ENCODE data around the gene PAPOLG. TPM values are rescaled to one million over a fixed set of nuclear protein-coding genes. Genes with fewer than 3 reads are reported as not detected.

The PAPOLG gene
- total RNA-seq, 2 experiments from 2014 or later: 13.2 to 13.8 TPM

- no peak for TF ChIP-seq CTCF (IDR thresholded peaks at IDR 0.05)
- peaks cover 11% of the 10 kb centered on the region for H3K4me1 Mint-ChIP-seq (ENCODE audit: low read depth)
- ChIA-PET CTCF (interaction anchor here (0.6 kb wide), 1 partner anchor 372 kb away, joined by 3 read pairs; no protein-coding TSS in a partner anchor), POLR2A (no interaction called here)
- DNase-seq (no peak), ATAC-seq (peak; percentile 13)
- intact Hi-C loops (cut with micrococcal nuclease): no loop called here
- no peaks in the 10 kb centered on the region for H3K9me3 Mint-ChIP-seq
- no peaks in the 10 kb centered on the region for H3K27me3 Mint-ChIP-seq
- H3K27ac Mint-ChIP-seq: no peak overlapping the region
- H3K36me3 Mint-ChIP-seq (ENCODE audit: low read depth): no peaks in the 10 kb centered on the region
- H3K4me3 Mint-ChIP-seq: no peak overlapping the region
Observed at GRCh38 chr2:60745330-60745729, 10.7 kb upstream of the PAPOLG start.

DNA sequence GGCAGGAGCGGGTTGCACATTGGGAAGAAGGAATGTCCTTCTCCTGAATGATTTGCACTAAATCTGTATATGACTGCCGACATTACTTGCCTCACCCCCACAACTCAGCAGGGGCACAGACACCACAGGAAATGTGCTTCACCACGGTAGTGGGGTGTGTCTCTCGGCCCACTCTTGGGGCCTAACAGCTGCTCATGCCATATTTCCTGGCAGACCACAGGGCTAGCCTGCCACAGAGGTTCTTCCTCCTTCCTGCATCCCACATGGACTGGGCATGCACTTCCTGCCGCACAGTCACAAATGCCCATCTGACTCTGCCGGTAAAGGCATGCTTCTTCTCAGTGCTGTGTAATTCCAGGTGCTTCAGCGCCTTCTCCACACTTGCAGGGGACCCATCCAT, 10.3 kb upstream of the PAPOLG start:
- ATAC-seq (peak; percentile 66), DNase-seq (peak; percentile 31)
- Mint-ChIP-seq H3K27ac (peak overlapping the region; percentile 25), H3K4me3 (no peak overlapping the region), H3K4me1 (ENCODE audit: low read depth) (peaks cover 11% of the 10 kb centered on the region), H3K9me3 (no peaks in the 10 kb centered on the region), H3K36me3 (ENCODE audit: low read depth) (no peaks in the 10 kb centered on the region), H3K27me3 (no peaks in the 10 kb centered on the region)
- CTCF ChIA-PET: interaction anchor here (0.6 kb wide), 1 partner anchor 371 kb away, joined by 3 read pairs; no protein-coding TSS in a partner anchor
- POLR2A ChIA-PET: no interaction called here
- TF ChIP-seq CTCF (IDR thresholded peaks at IDR 0.05): no peak
- intact Hi-C loops (cut with micrococcal nuclease): no loop called here

DNA sequence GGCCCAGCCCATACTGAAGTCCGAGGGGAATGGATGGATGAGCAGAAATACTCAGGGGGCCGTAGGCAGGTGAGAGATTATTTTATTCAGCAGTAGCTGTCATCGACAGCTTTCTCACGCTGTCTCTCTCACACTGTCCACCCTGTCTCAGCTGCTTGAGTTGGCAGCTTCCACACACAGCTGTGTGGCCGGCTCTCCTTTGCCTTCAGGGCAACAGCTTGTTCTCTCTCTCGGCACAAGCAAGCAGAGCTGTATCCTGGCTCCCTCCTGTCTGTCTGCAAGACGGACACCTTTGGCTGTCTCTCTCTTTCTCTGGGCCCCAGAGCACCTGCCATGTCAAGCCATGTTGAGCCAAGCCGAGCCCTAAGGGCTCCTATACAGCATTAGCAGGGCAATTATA, 9.8 kb upstream of the PAPOLG start:
- Mint-ChIP-seq H3K9me3 (no peaks in the 10 kb centered on the region), H3K27me3 (no peaks in the 10 kb centered on the region), H3K27ac (no peak overlapping the region), H3K4me1 (ENCODE audit: low read depth) (peaks cover 11% of the 10 kb centered on the region), H3K36me3 (ENCODE audit: low read depth) (no peaks in the 10 kb centered on the region), H3K4me3 (no peak overlapping the region)
- ChIA-PET POLR2A (no interaction called here), CTCF (interaction anchor here (1.3 kb wide), 1 partner anchor 253 kb away, joined by 3 read pairs; no protein-coding TSS in a partner anchor)
- DNase-seq (no peak), ATAC-seq (no peak)
- intact Hi-C loops (cut with micrococcal nuclease): no loop called here
- no peak for TF ChIP-seq CTCF (IDR thresholded peaks at IDR 0.05)

DNA sequence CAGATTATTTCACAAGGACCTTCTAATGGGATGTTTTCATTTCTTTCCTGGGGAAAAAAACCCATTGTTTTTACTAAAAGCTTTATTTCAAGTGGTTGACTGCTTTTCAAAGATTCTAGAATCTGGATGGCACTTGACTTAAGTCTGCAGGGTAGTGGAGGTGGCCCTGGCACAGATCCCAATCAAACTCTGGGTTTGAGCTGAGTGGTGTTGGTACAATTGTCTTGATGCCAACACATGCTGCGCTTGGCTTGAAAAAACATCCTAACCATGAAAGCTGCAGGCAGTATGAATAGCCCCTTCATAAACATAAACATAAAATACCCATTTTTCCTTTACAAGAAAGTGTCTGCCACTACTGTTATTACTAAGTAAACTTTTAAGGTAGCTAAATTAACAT, 3.6 kb downstream of the PAPOLG start:
- DNase-seq (no peak), ATAC-seq (no peak)
- Mint-ChIP-seq H3K9me3 (no peaks in the 10 kb centered on the region), H3K4me1 (ENCODE audit: low read depth) (peaks cover 38% of the 10 kb centered on the region), H3K27ac (no peak overlapping the region), H3K36me3 (ENCODE audit: low read depth) (peaks cover 35% of the 10 kb centered on the region), H3K4me3 (no peak overlapping the region), H3K27me3 (no peaks in the 10 kb centered on the region)
- ChIA-PET POLR2A (no interaction called here), CTCF (interaction anchor here (0.7 to 2.8 kb wide), 4 partner anchors 9 to 239 kb away, joined by 3 to 11 read pairs (median 4); no protein-coding TSS in a partner anchor)
- intact Hi-C loops (cut with micrococcal nuclease): loop anchor here (5.0 kb wide), 1 partner anchor 52 kb away; no protein-coding TSS in a partner anchor
- TF ChIP-seq CTCF (IDR thresholded peaks at IDR 0.05): no peak

DNA sequence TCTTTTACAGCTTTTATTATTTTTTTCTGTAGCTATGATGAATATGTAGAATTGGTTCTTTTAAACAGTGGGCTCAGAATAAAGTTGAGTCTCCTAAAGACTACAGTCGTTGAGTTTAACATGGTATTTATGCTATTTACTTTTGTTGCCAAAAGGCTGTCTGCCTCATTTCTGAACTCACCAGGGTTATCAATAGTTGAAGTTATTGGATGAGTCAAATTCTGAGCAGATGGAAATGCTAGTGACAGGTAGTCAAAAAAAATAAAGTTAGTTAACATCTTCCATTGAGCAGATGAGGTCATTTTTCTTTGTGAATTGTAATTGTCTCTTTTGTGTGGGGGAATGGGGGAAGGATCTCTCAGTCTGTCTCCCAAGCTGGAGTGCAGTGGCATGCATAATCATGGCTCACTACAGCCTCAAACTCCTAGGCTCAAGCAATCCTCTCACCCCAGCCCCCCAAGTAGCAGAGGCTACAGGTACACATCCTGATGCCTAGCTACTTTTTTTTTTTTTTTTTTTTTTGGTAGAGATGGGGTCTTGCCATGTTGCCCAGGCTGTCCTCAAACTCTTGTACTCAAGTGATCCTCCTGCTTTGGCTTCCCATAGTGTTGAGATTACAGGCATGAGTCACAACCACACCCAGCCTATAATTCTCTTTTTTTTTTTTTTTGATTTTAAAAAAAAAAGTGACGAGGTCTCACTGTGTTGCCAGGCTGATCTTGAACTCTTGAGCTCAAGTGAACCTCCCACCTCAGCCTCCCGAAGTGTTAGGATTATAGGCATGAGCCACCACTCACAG, 8.9 kb downstream of the PAPOLG start:
- Mint-ChIP-seq H3K9me3 (no peaks in the 10 kb centered on the region), H3K4me3 (no peak overlapping the region), H3K4me1 (ENCODE audit: low read depth) (peaks cover 32% of the 10 kb centered on the region), H3K27me3 (no peaks in the 10 kb centered on the region), H3K36me3 (ENCODE audit: low read depth) (peaks cover 53% of the 10 kb centered on the region), H3K27ac (no peak overlapping the region)
- DNase-seq: no peak
- ChIA-PET POLR2A (interaction anchor here (0.6 to 1.1 kb wide), 4 partner anchors 9 to 368 kb away, joined by 3 to 4 read pairs (median 3); partner anchors contain the start of gene PAPOLG), CTCF (interaction anchor here (1.3 to 1.7 kb wide), 4 partner anchors 16 to 228 kb away, joined by 3 to 4 read pairs (median 4); no protein-coding TSS in a partner anchor)
- no peak for TF ChIP-seq CTCF (IDR thresholded peaks at IDR 0.05)
- intact Hi-C loops (cut with micrococcal nuclease): no loop called here
- ATAC-seq: no peak
